GM10847 (cell line): ENCODE data around the gene TMEM132A.

ENCODE experiments used
- POLR2A ChIP-seq: IDR thresholded peaks from 2 replicates; pipeline ENCODE4 v1.6.1; 2011; ENCODE audit not compliant: insufficient read length; ENCODE audit errors: extremely low read depth

Gene TMEM132A

GRCh38 chr11:60974726-60975125 is 50.5 kb downstream of the TMEM132A start:
- TF ChIP-seq POLR2A, result no peak

- no peak for TF ChIP-seq POLR2A
These were observed 53.0 kb downstream of the TMEM132A start for GRCh38 chr11:60977224-60977623.

- TF ChIP-seq POLR2A, result no peak
These were observed 53.6 kb downstream of the TMEM132A start for GRCh38 chr11:60977836-60978235.

- TF ChIP-seq POLR2A, result no peak
These were observed 54.5 kb downstream of the TMEM132A start for GRCh38 chr11:60978546-60979380.

- TF ChIP-seq POLR2A, result no peak
These were observed 57.3 kb downstream of the TMEM132A start for GRCh38 chr11:60981515-60981914.

GRCh38 chr11:60982184-60982583 is 57.9 kb downstream of the TMEM132A start:
- TF ChIP-seq POLR2A, result no peak

GRCh38 chr11:60984149-60984548 is 59.9 kb downstream of the TMEM132A start:
- no peak for TF ChIP-seq POLR2A

GRCh38 chr11:60984636-60985035 is 60.4 kb downstream of the TMEM132A start:
- no peak for TF ChIP-seq POLR2A

GRCh38 chr11:60985501-60985900 is 61.2 kb downstream of the TMEM132A start:
- no peak for TF ChIP-seq POLR2A

GRCh38 chr11:60985991-60986915 is 62.0 kb downstream of the TMEM132A start:
- no peak for TF ChIP-seq POLR2A
